ENCODE measurements around the gene NCOA4. TPM values are rescaled to one million over a fixed set of nuclear protein-coding genes. Genes with fewer than 3 reads are reported as not detected.

Gene NCOA4
- total and polyA plus RNA-seq, 4 experiments from 2014 or later: 71.1 to 246 (median 118) TPM

DNA sequence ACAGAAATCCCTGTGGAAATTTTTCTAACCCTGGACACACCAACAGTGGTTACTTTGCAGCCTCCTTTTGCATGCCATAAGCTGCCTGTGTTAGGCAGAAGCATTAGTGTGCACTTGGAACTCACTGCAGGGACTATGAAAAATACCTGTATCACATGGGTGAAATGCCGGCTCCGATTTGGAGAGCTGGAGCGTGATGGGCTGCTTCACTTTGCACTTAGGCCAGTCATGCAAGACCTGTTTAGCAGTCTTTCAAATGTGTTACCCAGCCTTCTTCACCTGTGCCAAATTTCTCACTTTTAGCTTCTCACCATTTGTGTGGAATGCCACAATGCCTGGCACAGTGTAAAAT is 11.3 kb downstream of the NCOA4 start:
- Histone ChIP-seq H3K9me3 (ENCODE audit: control insufficient read depth in 1 of 2, low read length in 2 of 2) (no peaks in the 10 kb centered on the region), H3K4me1 (ENCODE audit: insufficient read depth, low read length) (peaks cover 60% of the 10 kb centered on the region), H3K4me3 (ENCODE audit: low read length in 2 of 2) (no peak overlapping the region), H3K27me3 (ENCODE audit: insufficient read depth, low read length) (no peaks in the 10 kb centered on the region), H3K27ac (ENCODE audit: low read depth, low read length) (no peak overlapping the region), H3K36me3 (ENCODE audit: insufficient read depth, low read length) (peaks cover 17% of the 10 kb centered on the region)
- Mint-ChIP-seq H3K4me3 (peak overlapping the region in 2 of 8 donors; percentile 44 to 53), H3K27ac (peak overlapping the region in 5 of 7 donors; percentile 12 to 83 (median 61)), H3K4me1 (peaks cover 35 to 64% (median 54%) of the 10 kb centered on the region in 4 donors), H3K36me3 (peaks cover 17 to 33% of the 10 kb centered on the region in 2 donors), H3K9me3 (no peaks in the 10 kb centered on the region), H3K27me3 (no peaks in the 10 kb centered on the region)
- ChIA-PET POLR2A (ENCODE audit: partially characterized antibody) (no interaction called here), CTCF (ENCODE audit: partially characterized antibody) (interaction anchor here (1.6 to 8.2 kb wide), 3 partner anchors 9 to 13 kb away, joined by 3 to 57 read pairs (median 3); partner anchors contain the start of gene NCOA4)
- intact Hi-C loops (cut with micrococcal nuclease): no loop called here
- no peak for DNase-seq

- intact Hi-C loops (cut with micrococcal nuclease): no loop called here
- peaks cover 55% of the 10 kb centered on the region for H3K4me1 ChIP-seq (ENCODE audit: insufficient read depth, low read length)
- Mint-ChIP-seq H3K4me1 (peaks cover 30 to 59% (median 49%) of the 10 kb centered on the region in 4 donors), H3K4me3 (peak overlapping the region in 4 of 8 donors; percentile 3 to 56 (median 22)), H3K9me3 (no peaks in the 10 kb centered on the region), H3K36me3 (peaks cover 18 to 37% of the 10 kb centered on the region in 2 donors), H3K27ac (peak overlapping the region; percentile 40 to 85 (median 66)), H3K27me3 (no peaks in the 10 kb centered on the region)
- DNase-seq: no peak
- H3K27ac ChIP-seq (ENCODE audit: low read depth, low read length): no peak overlapping the region
- CTCF ChIA-PET (ENCODE audit: partially characterized antibody): interaction anchor here (1.6 to 8.2 kb wide), 3 partner anchors 9 to 13 kb away, joined by 3 to 57 read pairs (median 3); partner anchors contain the start of gene NCOA4
- POLR2A ChIA-PET (ENCODE audit: partially characterized antibody): interaction anchor here (0.6 to 1.1 kb wide), 2 partner anchors 8 to 14 kb away, joined by 3 to 4 read pairs; no protein-coding TSS in a partner anchor
- H3K4me3 ChIP-seq (ENCODE audit: low read length in 2 of 2): no peak overlapping the region
- no peaks in the 10 kb centered on the region for H3K27me3 ChIP-seq (ENCODE audit: insufficient read depth, low read length)
- no peaks in the 10 kb centered on the region for H3K9me3 ChIP-seq (ENCODE audit: control insufficient read depth in 1 of 2, low read length in 2 of 2)
- peaks cover 22% of the 10 kb centered on the region for H3K36me3 ChIP-seq (ENCODE audit: insufficient read depth, low read length)
These were observed 11.8 kb downstream of the NCOA4 start for GRCh38 chr10:46018453-46019176.

GRCh38 chr10:46017733-46018132 is 12.7 kb downstream of the NCOA4 start:
- ChIA-PET CTCF (ENCODE audit: partially characterized antibody) (interaction anchor here (1.7 to 8.2 kb wide), 2 partner anchors 10 to 16 kb away, joined by 6 to 57 read pairs; partner anchors contain the start of gene NCOA4), POLR2A (ENCODE audit: partially characterized antibody) (interaction anchor here (0.6 to 1.1 kb wide), 2 partner anchors 9 to 15 kb away, joined by 3 to 4 read pairs; no protein-coding TSS in a partner anchor)
- no peak overlapping the region for H3K4me3 ChIP-seq (ENCODE audit: low read length in 2 of 2)
- Mint-ChIP-seq H3K27me3 (no peaks in the 10 kb centered on the region), H3K4me3 (peak overlapping the region in 1 of 8 donors; percentile 28), H3K9me3 (no peaks in the 10 kb centered on the region), H3K36me3 (peaks cover 18 to 40% of the 10 kb centered on the region in 2 donors), H3K4me1 (peaks cover 29 to 50% (median 44%) of the 10 kb centered on the region in 4 donors), H3K27ac (peak overlapping the region in 5 of 7 donors; percentile 66 to 85 (median 82))
- peaks cover 51% of the 10 kb centered on the region for H3K4me1 ChIP-seq (ENCODE audit: insufficient read depth, low read length)
- intact Hi-C loops (cut with micrococcal nuclease): no loop called here
- DNase-seq: no peak
- no peak overlapping the region for H3K27ac ChIP-seq (ENCODE audit: low read depth, low read length)
- H3K9me3 ChIP-seq (ENCODE audit: control insufficient read depth in 1 of 2, low read length in 2 of 2): no peaks in the 10 kb centered on the region
- no peaks in the 10 kb centered on the region for H3K27me3 ChIP-seq (ENCODE audit: insufficient read depth, low read length)
- peaks cover 31% of the 10 kb centered on the region for H3K36me3 ChIP-seq (ENCODE audit: insufficient read depth, low read length)

- H3K4me1 Mint-ChIP-seq: peaks cover 25 to 42% (median 37%) of the 10 kb centered on the region in 4 donors
- Histone ChIP-seq H3K9me3 (ENCODE audit: control insufficient read depth in 1 of 2, low read length in 2 of 2) (no peaks in the 10 kb centered on the region), H3K27ac (ENCODE audit: low read depth, low read length) (no peak overlapping the region), H3K27me3 (ENCODE audit: insufficient read depth, low read length) (no peaks in the 10 kb centered on the region), H3K4me1 (ENCODE audit: insufficient read depth, low read length) (peaks cover 42% of the 10 kb centered on the region), H3K36me3 (ENCODE audit: insufficient read depth, low read length) (peaks cover 36% of the 10 kb centered on the region), H3K4me3 (ENCODE audit: low read length in 2 of 2) (no peak overlapping the region)
- intact Hi-C loops (cut with micrococcal nuclease): no loop called here
- H3K27ac Mint-ChIP-seq: peak overlapping the region in 5 of 7 donors; percentile 7 to 87 (median 30)
- H3K9me3 Mint-ChIP-seq: no peaks in the 10 kb centered on the region
- H3K4me3 Mint-ChIP-seq: no peak overlapping the region
- POLR2A ChIA-PET (ENCODE audit: partially characterized antibody): no interaction called here
- no peaks in the 10 kb centered on the region for H3K27me3 Mint-ChIP-seq
- CTCF ChIA-PET (ENCODE audit: partially characterized antibody): interaction anchor here (1.7 to 8.2 kb wide), 2 partner anchors 11 to 15 kb away, joined by 6 to 57 read pairs; partner anchors contain the start of gene NCOA4
- peaks cover 22 to 47% of the 10 kb centered on the region in 2 donors for H3K36me3 Mint-ChIP-seq
- no peak for DNase-seq
These were observed 13.6 kb downstream of the NCOA4 start for GRCh38 chr10:46016811-46017210.

GRCh38 chr10:46016190-46016589 is 14.2 kb downstream of the NCOA4 start:
- H3K27ac ChIP-seq (ENCODE audit: low read depth, low read length): no peak overlapping the region
- Mint-ChIP-seq H3K4me3 (no peak overlapping the region), H3K36me3 (peaks cover 22 to 48% of the 10 kb centered on the region in 2 donors), H3K9me3 (no peaks in the 10 kb centered on the region), H3K27ac (peak overlapping the region in 5 of 7 donors; percentile 7 to 62 (median 24)), H3K4me1 (peaks cover 24 to 37% (median 33%) of the 10 kb centered on the region in 4 donors), H3K27me3 (no peaks in the 10 kb centered on the region)
- ChIA-PET CTCF (ENCODE audit: partially characterized antibody) (interaction anchor here (0.6 to 8.2 kb wide), 3 partner anchors 8 to 22 kb away, joined by 3 to 57 read pairs (median 4); partner anchors contain the start of gene NCOA4), POLR2A (ENCODE audit: partially characterized antibody) (no interaction called here)
- H3K27me3 ChIP-seq (ENCODE audit: insufficient read depth, low read length): no peaks in the 10 kb centered on the region
- H3K4me1 ChIP-seq (ENCODE audit: insufficient read depth, low read length): peaks cover 37% of the 10 kb centered on the region
- H3K36me3 ChIP-seq (ENCODE audit: insufficient read depth, low read length): peaks cover 41% of the 10 kb centered on the region
- no peak overlapping the region for H3K4me3 ChIP-seq (ENCODE audit: low read length in 2 of 2)
- no peak for DNase-seq
- intact Hi-C loops (cut with micrococcal nuclease): no loop called here
- no peaks in the 10 kb centered on the region for H3K9me3 ChIP-seq (ENCODE audit: control insufficient read depth in 1 of 2, low read length in 2 of 2)

- Mint-ChIP-seq H3K27me3 (no peaks in the 10 kb centered on the region), H3K4me1 (peaks cover 17 to 24% (median 23%) of the 10 kb centered on the region in 4 donors), H3K36me3 (peaks cover 33 to 59% of the 10 kb centered on the region in 2 donors), H3K27ac (peak overlapping the region in 6 of 7 donors; percentile 31 to 79 (median 50)), H3K9me3 (no peaks in the 10 kb centered on the region), H3K4me3 (no peak overlapping the region)
- H3K36me3 ChIP-seq (ENCODE audit: insufficient read depth, low read length): peaks cover 53% of the 10 kb centered on the region
- no peak overlapping the region for H3K4me3 ChIP-seq (ENCODE audit: low read length in 2 of 2)
- ChIA-PET CTCF (ENCODE audit: partially characterized antibody) (interaction anchor here (1.3 to 8.2 kb wide), 3 partner anchors 10 to 765 kb away, joined by 3 to 57 read pairs (median 4); partner anchors contain the start of gene NCOA4), POLR2A (ENCODE audit: partially characterized antibody) (interaction anchor here (1.0 kb wide), 1 partner anchor 10 kb away, joined by 3 read pairs; no protein-coding TSS in a partner anchor)
- H3K27ac ChIP-seq (ENCODE audit: low read depth, low read length): no peak overlapping the region
- intact Hi-C loops (cut with micrococcal nuclease): loop anchor here (1.0 kb wide), 1 partner anchor 8 kb away; no protein-coding TSS in a partner anchor
- no peaks in the 10 kb centered on the region for H3K9me3 ChIP-seq (ENCODE audit: control insufficient read depth in 1 of 2, low read length in 2 of 2)
- H3K4me1 ChIP-seq (ENCODE audit: insufficient read depth, low read length): peaks cover 23% of the 10 kb centered on the region
- no peaks in the 10 kb centered on the region for H3K27me3 ChIP-seq (ENCODE audit: insufficient read depth, low read length)
- no peak for DNase-seq
These were observed 15.6 kb downstream of the NCOA4 start for GRCh38 chr10:46014683-46015405.
